Type B pancreatic cell (in vitro differentiated cells): ENCODE results near the gene FGF14. TPM values are rescaled to one million over a fixed set of nuclear protein-coding genes. Genes with fewer than 3 reads are reported as not detected.

Experiments used
- DNase-seq: peaks from one replicate; pipeline ENCODE4 v3.0.0; 2021; ENCODE audit warnings: mixed read lengths; ENCODE audit not compliant: unreplicated experiment; ENCODE audit errors: extremely low spot score
- H3K27ac Mint-ChIP-seq: 2 replicates; pipeline ENCODE4 v1.8.0; 2021; ENCODE audit warnings: mild to moderate bottlenecking, mixed read lengths
- H3K27me3 Mint-ChIP-seq: 2 replicates; pipeline ENCODE4 v1.8.0; 2021; ENCODE audit warnings: mixed read lengths
- H3K36me3 Mint-ChIP-seq: 2 replicates; pipeline ENCODE4 v1.8.0; 2021; ENCODE audit warnings: mixed read lengths
- H3K4me1 Mint-ChIP-seq: one replicate; pipeline ENCODE4 v1.8.0; 2021; ENCODE audit warnings: mixed read lengths; ENCODE audit not compliant: unreplicated experiment
- H3K4me3 Mint-ChIP-seq: 2 replicates; pipeline ENCODE4 v1.8.0; 2021; ENCODE audit warnings: mild to moderate bottlenecking, mixed read lengths
- H3K9me3 Mint-ChIP-seq: 2 replicates; pipeline ENCODE4 v1.8.0; 2021; ENCODE audit warnings: mixed read lengths
- total RNA-seq: library from RNA; stranded (reverse); gene quantifications from 2 replicates; pipeline ENCODE4 v1.2.1, GENCODE V29; 2021; ENCODE audit warnings: low replicate concordance
- TF ChIP-seq, protein P1 (sequence below): fragments of 200-600 bp; sonication (generic); conservative IDR thresholded peaks from 2 replicates; pipeline ENCODE4 v1.5.0; 2021; ENCODE audit warnings: antibody characterized with exemption, mild to moderate bottlenecking

The FGF14 gene
- total RNA-seq, 1 donor from 2014 or later, result 4.2 TPM

GRCh38 chr13:101925731-101926130 is 476.1 kb downstream of the FGF14 start:
- Mint-ChIP-seq H3K4me1 (no peaks in the 10 kb centered on the region), H3K36me3 (no peaks in the 10 kb centered on the region), H3K27ac (no peak overlapping the region), H3K4me3 (no peak overlapping the region), H3K27me3 (peaks cover 67% of the 10 kb centered on the region), H3K9me3 (no peaks in the 10 kb centered on the region)
- TF ChIP-seq, protein P1, sequence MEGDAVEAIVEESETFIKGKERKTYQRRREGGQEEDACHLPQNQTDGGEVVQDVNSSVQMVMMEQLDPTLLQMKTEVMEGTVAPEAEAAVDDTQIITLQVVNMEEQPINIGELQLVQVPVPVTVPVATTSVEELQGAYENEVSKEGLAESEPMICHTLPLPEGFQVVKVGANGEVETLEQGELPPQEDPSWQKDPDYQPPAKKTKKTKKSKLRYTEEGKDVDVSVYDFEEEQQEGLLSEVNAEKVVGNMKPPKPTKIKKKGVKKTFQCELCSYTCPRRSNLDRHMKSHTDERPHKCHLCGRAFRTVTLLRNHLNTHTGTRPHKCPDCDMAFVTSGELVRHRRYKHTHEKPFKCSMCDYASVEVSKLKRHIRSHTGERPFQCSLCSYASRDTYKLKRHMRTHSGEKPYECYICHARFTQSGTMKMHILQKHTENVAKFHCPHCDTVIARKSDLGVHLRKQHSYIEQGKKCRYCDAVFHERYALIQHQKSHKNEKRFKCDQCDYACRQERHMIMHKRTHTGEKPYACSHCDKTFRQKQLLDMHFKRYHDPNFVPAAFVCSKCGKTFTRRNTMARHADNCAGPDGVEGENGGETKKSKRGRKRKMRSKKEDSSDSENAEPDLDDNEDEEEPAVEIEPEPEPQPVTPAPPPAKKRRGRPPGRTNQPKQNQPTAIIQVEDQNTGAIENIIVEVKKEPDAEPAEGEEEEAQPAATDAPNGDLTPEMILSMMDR, result no peak
- no peak for DNase-seq

- TF ChIP-seq, protein P1, result no peak
- DNase-seq, result no peak
- Mint-ChIP-seq H3K4me3 (peak overlapping the region; percentile 79), H3K9me3 (no peaks in the 10 kb centered on the region), H3K36me3 (no peaks in the 10 kb centered on the region), H3K4me1 (peaks cover 4% of the 10 kb centered on the region), H3K27ac (no peak overlapping the region), H3K27me3 (peaks cover 76% of the 10 kb centered on the region)
Observed at GRCh38 chr13:101919541-101920181, 482.2 kb downstream of the FGF14 start.

DNA sequence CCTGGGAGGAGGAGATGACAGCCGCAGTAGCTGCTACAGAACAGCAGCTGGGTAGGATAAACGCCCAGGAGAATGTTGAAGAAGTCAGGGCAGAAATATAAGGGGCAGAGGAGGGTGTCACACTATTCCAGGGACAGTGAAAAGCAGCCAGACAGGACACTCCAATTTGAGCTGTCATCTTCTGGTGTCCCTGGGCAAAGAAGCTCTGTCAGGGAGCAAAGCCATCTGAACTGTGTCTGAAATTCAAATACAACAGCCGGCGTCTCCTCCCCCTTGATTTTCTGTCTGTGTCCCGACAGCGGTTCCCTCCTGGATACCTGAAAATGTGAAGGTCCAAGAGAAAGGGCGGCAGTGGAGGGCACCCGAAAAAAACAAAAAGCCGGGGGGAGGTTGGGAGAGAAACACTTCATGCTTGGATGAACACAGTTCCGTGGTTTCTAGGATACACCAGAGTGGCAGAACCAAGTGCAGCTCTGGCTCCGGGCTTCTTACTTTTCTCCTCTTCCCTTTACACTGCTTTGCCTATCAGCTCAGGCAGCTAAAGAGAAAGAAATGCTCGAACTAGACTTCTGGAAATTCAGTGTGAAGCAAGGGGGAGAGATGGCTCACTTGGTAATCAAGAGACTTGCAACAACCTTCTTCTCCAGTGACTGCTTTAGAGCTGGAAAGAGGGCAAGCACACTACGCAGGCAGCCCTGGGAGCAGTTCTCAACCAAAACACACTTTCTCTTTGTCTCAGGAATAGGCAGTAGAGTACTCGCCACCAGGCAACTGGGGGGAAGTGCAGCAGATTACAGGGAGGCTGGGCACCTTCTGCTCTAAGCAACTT is 483.8 kb downstream of the FGF14 start:
- Mint-ChIP-seq H3K4me1 (peaks cover 4% of the 10 kb centered on the region), H3K27me3 (peaks cover 83% of the 10 kb centered on the region), H3K27ac (peak overlapping the region; percentile 21), H3K36me3 (no peaks in the 10 kb centered on the region), H3K9me3 (no peaks in the 10 kb centered on the region), H3K4me3 (peak overlapping the region; percentile 61)
- no peak for DNase-seq
- TF ChIP-seq, protein P1, result no peak

GRCh38 chr13:101917475-101917810 is 484.4 kb downstream of the FGF14 start:
- TF ChIP-seq, protein P1, result no peak
- no peak for DNase-seq
- H3K4me1 Mint-ChIP-seq, result peaks cover 4% of the 10 kb centered on the region
- H3K9me3 Mint-ChIP-seq, result no peaks in the 10 kb centered on the region
- H3K27me3 Mint-ChIP-seq, result peaks cover 87% of the 10 kb centered on the region
- H3K27ac Mint-ChIP-seq, result no peak overlapping the region
- peak overlapping the region; percentile 61 for H3K4me3 Mint-ChIP-seq
- H3K36me3 Mint-ChIP-seq, result no peaks in the 10 kb centered on the region

DNA sequence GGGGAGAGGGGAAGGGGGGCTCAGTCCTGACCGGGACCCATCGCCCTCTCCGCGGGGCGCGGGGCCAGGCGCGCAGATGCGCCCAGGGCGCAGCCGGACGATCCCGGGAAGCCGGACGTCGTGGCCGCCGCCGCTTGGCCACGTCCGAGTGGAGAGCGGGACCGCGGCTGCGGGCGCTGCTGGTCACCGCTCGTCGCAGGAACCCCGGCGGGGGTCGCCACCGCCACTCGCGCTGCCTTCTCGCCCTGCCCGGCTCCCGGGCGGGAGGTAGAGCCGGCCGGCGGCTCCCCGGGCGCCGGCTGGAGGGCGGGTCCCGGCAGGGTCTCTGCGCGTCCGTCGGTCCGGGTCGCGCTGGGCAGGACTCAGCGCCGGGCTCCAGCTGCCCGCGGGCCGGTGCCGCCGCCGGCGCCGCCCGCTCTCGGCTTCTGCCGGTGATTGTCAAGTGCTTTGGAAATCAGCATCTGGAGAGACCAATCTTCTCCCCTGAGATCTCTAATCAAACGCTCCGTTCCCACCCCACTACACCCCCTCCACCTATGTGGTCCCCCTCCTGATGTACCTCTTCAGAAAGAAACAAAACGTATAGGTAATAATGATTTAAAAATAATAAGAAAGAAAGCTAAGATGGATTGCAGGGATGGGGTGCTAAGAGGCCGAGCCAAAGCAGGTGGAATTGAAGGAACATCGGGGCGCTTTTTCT is 484.9 kb downstream of the FGF14 start:
- no peak for DNase-seq
- Mint-ChIP-seq H3K4me3 (peak overlapping the region; percentile 61), H3K9me3 (no peaks in the 10 kb centered on the region), H3K4me1 (peaks cover 4% of the 10 kb centered on the region), H3K27me3 (peaks cover 86% of the 10 kb centered on the region), H3K27ac (no peak overlapping the region), H3K36me3 (no peaks in the 10 kb centered on the region)
- TF ChIP-seq, protein P1, result no peak
